GM12872 (cell line): ENCODE results near the gene CDKAL1.

Source experiments
- TF ChIP-seq, protein P1 (sequence below): IDR thresholded peaks from 3 replicates; pipeline ENCODE4 v1.5.1; 2011; ENCODE audit warnings: low read depth, mild to moderate bottlenecking, low read length, moderate library complexity; ENCODE audit not compliant: insufficient read depth

CDKAL1 gene

DNA sequence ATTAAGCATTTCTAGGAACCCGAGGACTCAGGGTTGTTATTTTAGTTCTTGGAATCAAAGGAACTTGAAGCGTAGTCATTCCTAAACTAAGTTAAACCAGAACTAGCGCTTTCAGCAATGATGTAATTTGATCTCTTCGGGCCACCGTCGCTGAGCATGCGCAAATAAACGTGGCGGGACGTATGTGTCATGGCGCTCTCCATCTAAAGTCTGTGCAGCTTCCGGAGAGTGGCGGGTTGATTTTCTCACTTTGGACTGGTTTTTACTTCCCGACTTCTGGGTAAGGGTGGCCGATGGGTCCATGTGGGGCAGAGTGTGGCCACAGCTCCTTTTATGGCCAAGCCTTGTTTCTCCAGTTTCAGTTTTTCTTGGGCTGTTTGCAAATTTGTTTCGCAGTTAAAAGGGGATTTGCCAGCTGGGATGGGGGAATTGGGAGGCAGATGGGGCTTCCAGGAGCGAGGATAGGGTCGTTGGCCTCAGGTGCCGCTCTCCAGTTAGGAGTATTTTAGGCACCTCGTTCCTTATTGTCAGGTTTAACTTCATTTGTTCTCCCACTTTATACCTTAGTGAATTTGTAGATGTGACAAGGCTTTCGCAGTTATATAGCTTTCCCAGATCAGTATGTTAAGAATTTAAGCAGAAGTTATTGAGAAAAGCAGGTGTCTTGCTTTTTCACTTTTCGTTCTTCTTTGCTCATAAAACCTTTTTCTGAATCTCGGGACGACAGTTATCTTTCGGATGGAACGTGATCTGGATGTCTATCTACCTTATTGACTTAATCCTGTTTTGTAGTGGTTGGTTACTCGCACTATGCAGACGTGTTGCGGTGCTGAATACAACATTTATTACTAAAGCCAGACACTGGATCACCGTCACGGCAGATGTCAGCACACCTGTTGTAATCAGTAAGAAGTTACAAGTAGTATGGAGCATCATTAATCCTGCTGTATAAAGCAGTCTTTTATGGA is at the start of gene CDKAL1:
Gene CDKAL1, plus strand, starts transcription at position 163 of the 968 bp plus-strand sequence. CDS start 11,894 bp downstream, outside the sequence.
- TF ChIP-seq, protein P1, sequence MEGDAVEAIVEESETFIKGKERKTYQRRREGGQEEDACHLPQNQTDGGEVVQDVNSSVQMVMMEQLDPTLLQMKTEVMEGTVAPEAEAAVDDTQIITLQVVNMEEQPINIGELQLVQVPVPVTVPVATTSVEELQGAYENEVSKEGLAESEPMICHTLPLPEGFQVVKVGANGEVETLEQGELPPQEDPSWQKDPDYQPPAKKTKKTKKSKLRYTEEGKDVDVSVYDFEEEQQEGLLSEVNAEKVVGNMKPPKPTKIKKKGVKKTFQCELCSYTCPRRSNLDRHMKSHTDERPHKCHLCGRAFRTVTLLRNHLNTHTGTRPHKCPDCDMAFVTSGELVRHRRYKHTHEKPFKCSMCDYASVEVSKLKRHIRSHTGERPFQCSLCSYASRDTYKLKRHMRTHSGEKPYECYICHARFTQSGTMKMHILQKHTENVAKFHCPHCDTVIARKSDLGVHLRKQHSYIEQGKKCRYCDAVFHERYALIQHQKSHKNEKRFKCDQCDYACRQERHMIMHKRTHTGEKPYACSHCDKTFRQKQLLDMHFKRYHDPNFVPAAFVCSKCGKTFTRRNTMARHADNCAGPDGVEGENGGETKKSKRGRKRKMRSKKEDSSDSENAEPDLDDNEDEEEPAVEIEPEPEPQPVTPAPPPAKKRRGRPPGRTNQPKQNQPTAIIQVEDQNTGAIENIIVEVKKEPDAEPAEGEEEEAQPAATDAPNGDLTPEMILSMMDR, result no peak

DNA sequence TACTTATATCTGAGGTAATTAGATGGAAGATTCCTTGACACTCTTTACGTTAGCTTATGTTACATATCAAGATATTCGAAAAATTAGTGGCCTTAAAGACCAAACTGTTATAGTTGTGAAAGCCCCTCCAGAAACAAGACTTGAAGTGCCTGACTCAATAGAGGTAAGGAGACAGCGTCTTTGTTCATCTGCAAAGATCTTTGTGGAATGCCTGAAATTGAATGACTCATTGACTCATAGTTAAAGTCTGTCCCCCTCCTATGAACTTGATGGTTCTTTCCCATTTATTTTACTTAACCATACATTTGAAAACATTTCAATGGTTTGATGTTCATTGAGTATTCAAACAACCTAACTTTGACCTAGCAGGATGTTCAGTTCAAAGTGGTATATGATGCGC is 47.6 kb upstream of the CDKAL1 start:
- TF ChIP-seq, protein P1, result no peak

DNA sequence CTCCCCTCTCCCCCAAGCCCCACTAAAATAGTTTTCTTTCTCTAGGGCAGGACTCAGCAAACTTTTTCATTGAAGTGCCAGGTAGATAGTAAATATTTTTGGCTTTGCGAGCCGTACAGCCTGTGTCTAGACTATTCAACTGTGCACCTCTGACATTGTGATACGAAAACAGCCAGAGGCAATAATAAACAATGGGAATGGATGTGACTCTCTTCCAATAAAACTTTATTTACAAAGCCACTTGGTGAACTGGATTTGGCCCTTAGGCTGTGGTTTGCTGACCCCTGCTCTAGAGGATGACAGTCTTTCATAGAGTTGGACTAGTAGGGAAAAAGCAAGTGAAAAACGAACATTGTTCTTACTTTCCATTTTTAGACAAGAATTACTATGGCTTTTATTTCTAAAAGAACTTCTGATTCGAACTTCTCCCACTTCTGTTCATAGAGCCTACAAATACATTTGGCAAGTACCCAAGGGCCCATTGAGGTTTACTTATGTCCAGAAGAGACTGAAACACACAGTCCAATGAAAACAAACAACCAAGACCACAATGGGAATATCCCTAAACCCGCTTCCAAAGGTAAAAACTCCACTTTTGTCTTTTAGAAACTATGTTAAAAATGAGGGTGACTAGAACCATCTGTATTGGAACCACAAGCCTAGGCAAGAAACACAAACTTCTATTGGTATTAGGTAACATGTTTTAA is 46.4 kb upstream of the CDKAL1 start:
- TF ChIP-seq, protein P1, result no peak

DNA sequence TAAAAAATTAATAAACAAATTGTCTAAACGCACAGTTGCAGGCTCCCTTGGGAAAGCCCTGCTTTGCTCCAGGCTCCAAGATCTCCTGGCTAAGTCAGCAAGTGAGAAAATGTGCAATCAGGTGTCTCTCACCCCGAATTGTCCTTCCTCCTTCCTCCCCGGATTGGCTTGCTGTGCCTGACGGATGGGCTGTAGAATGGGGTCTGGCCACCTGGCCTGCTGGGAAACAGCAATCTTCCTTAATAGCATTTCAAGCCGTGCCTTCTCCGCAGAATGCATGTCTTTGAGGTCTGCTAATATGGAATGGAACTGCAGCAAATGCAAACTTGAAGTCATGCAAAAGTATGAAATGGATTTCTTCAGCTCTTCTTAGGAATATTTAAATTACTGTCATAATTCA is 43.7 kb upstream of the CDKAL1 start:
- TF ChIP-seq, protein P1, result no peak

DNA sequence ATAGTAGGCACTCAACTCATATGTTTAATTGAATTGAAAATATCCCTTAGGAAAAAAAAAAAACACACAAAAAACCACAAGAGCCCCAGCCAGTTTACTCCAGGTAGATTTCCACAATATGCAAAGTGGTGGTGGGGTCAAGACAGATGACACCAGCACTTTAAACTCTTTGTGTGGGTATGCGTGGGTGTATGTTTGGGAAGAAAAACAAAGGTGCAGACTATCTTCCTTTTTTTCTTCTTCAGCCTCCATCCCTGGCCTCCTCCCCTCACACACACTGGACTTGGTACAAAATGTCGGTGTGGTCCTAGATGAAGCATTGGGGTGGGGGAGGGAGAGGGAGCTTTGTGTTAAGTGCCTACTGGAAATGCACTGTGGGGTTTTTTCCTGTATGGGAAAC is 42.2 kb upstream of the CDKAL1 start:
- TF ChIP-seq, protein P1, result no peak

DNA sequence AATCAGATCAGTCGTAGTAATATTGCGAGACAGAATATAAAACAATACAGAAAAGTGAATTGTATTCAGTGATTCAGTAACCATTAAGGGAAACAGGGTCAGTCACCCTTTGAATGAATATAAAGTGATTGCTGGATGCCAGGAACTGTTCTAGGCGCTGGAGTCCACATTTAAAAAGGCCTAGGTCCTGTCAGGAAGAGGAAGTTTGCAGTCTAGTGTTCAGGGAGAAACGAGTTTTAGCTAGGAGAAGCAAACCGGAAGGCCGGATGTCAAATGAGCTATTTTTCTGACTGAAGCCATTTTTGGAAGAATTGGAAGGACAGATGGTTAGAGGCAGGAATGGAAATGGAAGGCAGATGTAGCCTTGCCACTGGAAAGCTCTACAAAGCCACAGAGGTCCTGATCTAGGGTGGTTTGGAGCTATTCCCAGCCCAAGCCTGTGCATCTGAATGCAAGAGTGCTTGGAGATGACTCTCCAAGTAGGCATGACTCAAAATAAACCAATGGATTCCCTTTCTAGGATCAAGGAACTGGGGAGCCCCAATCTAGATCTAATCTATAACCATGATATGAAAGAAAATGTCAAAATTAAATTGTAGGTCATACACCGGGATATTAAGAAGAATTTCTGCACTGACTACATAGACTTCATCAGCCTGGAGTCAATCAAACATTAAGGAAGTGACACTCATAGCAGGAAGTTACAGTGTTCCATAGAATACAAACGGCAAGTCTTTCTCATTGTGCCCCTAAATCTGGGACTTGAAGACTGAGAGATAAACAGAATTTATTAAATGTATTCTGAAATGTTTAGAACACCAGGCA is 36.8 kb upstream of the CDKAL1 start:
- TF ChIP-seq, protein P1, result no peak

DNA sequence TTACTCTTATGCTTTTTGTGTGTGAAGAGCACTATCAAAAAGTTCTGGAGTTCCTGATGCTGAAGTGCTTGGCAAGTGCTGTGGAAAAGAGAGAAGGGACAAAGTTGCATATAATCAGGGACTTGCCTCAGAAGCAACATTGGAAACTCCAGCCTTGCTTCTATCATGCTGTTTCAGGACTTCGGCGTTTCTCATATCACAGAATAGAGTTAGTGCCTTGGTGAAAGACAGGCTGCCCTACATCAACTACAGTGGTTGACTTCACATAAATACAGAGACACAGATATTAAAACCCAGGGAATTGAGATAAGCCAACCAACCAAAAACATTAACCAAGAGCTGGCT is 36.2 kb upstream of the CDKAL1 start:
- TF ChIP-seq, protein P1, result no peak
